ENCODE results near the gene FRAS1. TPM values are rescaled to one million over a fixed set of nuclear protein-coding genes. Genes with fewer than 3 reads are reported as not detected.

The FRAS1 gene
- total and polyA plus RNA-seq, 2 of the 8 experiments (the other 6 are each of a cell fraction or from before 2014, with no cell fraction given): 38.5 to 109 TPM

- Histone ChIP-seq H3K4me1 (replicated peaks in 1 of 4; ENCODE audit: control insufficient read depth in 3 of 4, insufficient read depth in 4 of 4, low read length in 3 of 4) (no peaks in the 10 kb centered on the region), H3K18ac (ENCODE audit: extremely low read depth, low read length) (no peak overlapping the region), H4K5ac (ENCODE audit: insufficient read length, low read depth, low read length) (no peak overlapping the region), H3K9me3 (ENCODE audit: insufficient read depth in 2 of 2, low read depth in 1 of 2, low read length in 1 of 2) (no peaks in the 10 kb centered on the region), H3K23ac (ENCODE audit: insufficient read length) (no peak overlapping the region), H3K79me1 (ENCODE audit: low read depth, low read length) (peaks cover 2% of the 10 kb centered on the region; the same call in 1 of the 2 replicates), H4K8ac (ENCODE audit: extremely low read depth, insufficient read depth, low read length) (no peak overlapping the region), H2AK5ac (ENCODE audit: low read depth, low read length) (no peak overlapping the region), H2BK15ac (ENCODE audit: low read length) (no peak overlapping the region), H3K56ac (replicated peaks; ENCODE audit: insufficient read length, low read depth, low read length) (no peak overlapping the region), H3K23me2 (ENCODE audit: low read depth, low read length) (no peaks in the 10 kb centered on the region), H2BK20ac (ENCODE audit: low read length) (no peak overlapping the region), H3K4me3 (ENCODE audit: extremely low read depth in 1 of 4, insufficient read depth in 2 of 4, low read depth in 3 of 4, low read length in 4 of 4) (no peak overlapping the region), H2AFZ (ENCODE audit: low read length) (no peak overlapping the region), H3K79me2 (ENCODE audit: control insufficient read depth in 1 of 2, insufficient read depth in 2 of 2, low read length in 2 of 2) (no peaks in the 10 kb centered on the region), H2BK12ac (ENCODE audit: low read depth, low read length) (no peak overlapping the region), H3K36me3 (ENCODE audit: control insufficient read depth in 2 of 4, insufficient read depth in 4 of 4, low read length in 3 of 4) (peaks cover 0 to 32% (median 14%) of the 10 kb centered on the region in 4 experiments; a peak in 5 of 8 replicates), H2BK5ac (ENCODE audit: low read depth, low read length) (no peak overlapping the region), H4K20me1 (replicated peaks in 1 of 2; ENCODE audit: control insufficient read depth in 1 of 2, insufficient read depth in 2 of 2, low read length in 2 of 2) (no peaks in the 10 kb centered on the region), H3K14ac (ENCODE audit: insufficient read length) (no peak overlapping the region), H3K4ac (replicated peaks; ENCODE audit: insufficient read length, low read depth, low read length) (no peak overlapping the region), H3K27ac (ENCODE audit: low read depth, low read length) (no peak overlapping the region), H3K4me2 (ENCODE audit: insufficient read depth in 1 of 2, low read depth in 2 of 2, low read length in 2 of 2) (no peak overlapping the region), H3K27me3 (replicated peaks in 1 of 4; ENCODE audit: control insufficient read depth in 3 of 4, extremely low read depth in 1 of 4, insufficient read depth in 3 of 4, low read length in 3 of 4) (no peaks in the 10 kb centered on the region), H2BK120ac (replicated peaks; ENCODE audit: low read depth, low read length) (no peak overlapping the region), H4K91ac (replicated peaks; ENCODE audit: insufficient read length, low read length) (no peak overlapping the region), H3K9ac (replicated peaks in 1 of 4; ENCODE audit: extremely low read depth in 1 of 4, low read depth in 3 of 4, low read length in 3 of 4) (no peak overlapping the region)
- CTCF ChIA-PET (ENCODE audit: partially characterized antibody): interaction anchor here (2.5 kb wide), 1 partner anchor 239 kb away, joined by 6 read pairs; no protein-coding TSS in a partner anchor
- POLR2A ChIA-PET (ENCODE audit: partially characterized antibody): interaction anchor here (1.2 kb wide), 1 partner anchor 243 kb away, joined by 3 read pairs; no protein-coding TSS in a partner anchor
- FAIRE-seq (no peak), DNase-seq (ENCODE audit: low read depth in 1 of 2, low spot score in 2 of 2) (no peak)
- TF ChIP-seq EP300 (IDR thresholded peaks at IDR 0.05; ENCODE audit: borderline replicate concordance in 1 of 2, low read depth in 2 of 2, low read length in 2 of 2): no peak
- TF ChIP-seq CBX8 (IDR thresholded peaks at IDR 0.05; ENCODE audit: borderline replicate concordance, low read depth, low read length): no peak
- TF ChIP-seq EGR1 (IDR thresholded peaks at IDR 0.05; ENCODE audit: borderline replicate concordance, low read depth, low read length): no peak
- TF ChIP-seq BCL11A (IDR thresholded peaks at IDR 0.05; ENCODE audit: low read depth in 2 of 2, low read length in 2 of 2): no peak
- TF ChIP-seq SAP30 (IDR thresholded peaks at IDR 0.05; ENCODE audit: insufficient read depth, insufficient replicate concordance, low read length): no peak
- TF ChIP-seq POU5F1 (IDR thresholded peaks at IDR 0.05; ENCODE audit: low read depth, low read length): no peak
- TF ChIP-seq ATF3 (IDR thresholded peaks at IDR 0.05; ENCODE audit: insufficient read depth, low read depth, low read length): no peak
- TF ChIP-seq RFX5 (IDR thresholded peaks at IDR 0.05; ENCODE audit: borderline replicate concordance, low read depth, low read length): no peak
- no peak for TF ChIP-seq TAF7 (optimal IDR thresholded peaks at IDR 0.05; ENCODE audit: borderline replicate concordance, low read depth, low read length)
Measured at GRCh38 chr4:78298618-78299017, 241.5 kb downstream of the FRAS1 start.

All from H1 (cell line).